Ectodermal cell (in vitro differentiated cells): ENCODE data around the gene C10orf71.

Source experiments
- H3K27ac ChIP-seq: 2 replicates; pipeline ENCODE4 v1.7.0; 2013; ENCODE audit warnings: mild to moderate bottlenecking, low read depth, low read length; ENCODE audit not compliant: insufficient read depth, poor library complexity, severe bottlenecking
- H3K27me3 ChIP-seq: 2 replicates; pipeline ENCODE4 v1.7.0; 2013; ENCODE audit warnings: mild to moderate bottlenecking, low read length; ENCODE audit not compliant: insufficient read depth, control insufficient read depth, poor library complexity, severe bottlenecking
- H3K36me3 ChIP-seq: one replicate; pipeline ENCODE4 v1.7.0; 2013; ENCODE audit warnings: low read length; ENCODE audit not compliant: control insufficient read depth, insufficient read depth
- H3K4me1 ChIP-seq: one replicate; pipeline ENCODE4 v1.7.0; 2013; ENCODE audit warnings: low read length; ENCODE audit not compliant: control insufficient read depth, insufficient read depth
- H3K4me3 ChIP-seq: 2 replicates; pipeline ENCODE4 v1.7.0; 2013; ENCODE audit warnings: low read depth, low read length, control low read depth; ENCODE audit not compliant: insufficient read depth
- H3K9me3 ChIP-seq: 2 replicates; pipeline ENCODE4 v1.7.0; 2013; ENCODE audit warnings: mild to moderate bottlenecking, low read length, moderate library complexity; ENCODE audit not compliant: control insufficient read depth
- whole genome bisulfite sequencing, 2 experiments: methylation state at CpG; one replicate each; pipeline ENCODE4 v1.1.7; 2013; ENCODE audit warnings: missing lambda C conversion rate in 2 of 2; 5-methylcytosine and 5-hydroxymethylcytosine counted together

C10orf71 gene

DNA sequence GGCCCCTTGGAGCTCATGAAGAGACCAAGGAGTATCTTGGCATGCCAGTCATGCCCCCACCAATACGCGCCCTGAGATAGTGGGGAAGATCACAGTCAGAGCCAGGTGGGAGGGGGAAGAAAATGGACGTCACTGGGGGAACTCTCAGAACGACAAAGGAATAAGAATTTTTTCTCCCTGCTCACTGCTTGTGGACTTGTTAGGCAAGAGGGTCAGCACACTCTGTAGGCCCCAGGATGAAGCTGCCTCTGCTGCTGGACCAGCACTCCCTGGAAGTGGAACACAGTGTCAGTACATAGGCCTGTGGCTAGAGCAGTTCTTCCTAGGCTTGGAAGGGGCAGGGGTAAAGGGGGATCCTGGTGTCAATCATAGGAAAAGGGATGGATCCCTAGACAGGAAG, 50.4 kb downstream of the C10orf71 start:
- 89 to 93% methylated on average over 4 of the region's 4 CpGs for WGBS, 2 experiments
- Histone ChIP-seq H3K36me3 (no peaks in the 10 kb centered on the region), H3K4me3 (no peak overlapping the region)

DNA sequence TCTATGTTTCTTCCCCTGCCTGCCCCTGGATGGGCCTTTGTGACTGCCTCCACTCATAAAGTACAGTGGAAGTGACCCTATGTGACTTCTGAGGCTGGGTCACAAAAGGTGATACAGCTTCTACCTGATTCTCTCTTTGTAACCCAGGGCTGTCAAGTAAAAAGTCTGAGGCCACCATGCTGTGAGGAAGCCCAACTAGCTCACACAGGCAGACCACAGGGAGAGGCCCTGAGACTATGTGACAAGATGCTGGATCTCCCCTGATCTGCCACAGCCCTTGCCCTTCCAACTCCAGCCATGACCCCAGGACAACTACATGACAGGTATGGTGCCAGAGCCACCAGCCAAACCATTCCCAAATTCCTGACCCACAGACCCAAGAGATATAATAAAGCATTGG, 51.2 kb downstream of the C10orf71 start:
- Histone ChIP-seq H3K9me3 (no peaks in the 10 kb centered on the region), H3K4me3 (no peak overlapping the region), H3K36me3 (no peaks in the 10 kb centered on the region), H3K4me1 (no peaks in the 10 kb centered on the region), H3K27ac (no peak overlapping the region), H3K27me3 (no peaks in the 10 kb centered on the region)

More for the DNA sequence above, 50.4 kb downstream of the C10orf71 start:
- Histone ChIP-seq H3K9me3 (no peaks in the 10 kb centered on the region), H3K4me1 (no peaks in the 10 kb centered on the region), H3K27me3 (no peaks in the 10 kb centered on the region), H3K27ac (no peak overlapping the region)

DNA sequence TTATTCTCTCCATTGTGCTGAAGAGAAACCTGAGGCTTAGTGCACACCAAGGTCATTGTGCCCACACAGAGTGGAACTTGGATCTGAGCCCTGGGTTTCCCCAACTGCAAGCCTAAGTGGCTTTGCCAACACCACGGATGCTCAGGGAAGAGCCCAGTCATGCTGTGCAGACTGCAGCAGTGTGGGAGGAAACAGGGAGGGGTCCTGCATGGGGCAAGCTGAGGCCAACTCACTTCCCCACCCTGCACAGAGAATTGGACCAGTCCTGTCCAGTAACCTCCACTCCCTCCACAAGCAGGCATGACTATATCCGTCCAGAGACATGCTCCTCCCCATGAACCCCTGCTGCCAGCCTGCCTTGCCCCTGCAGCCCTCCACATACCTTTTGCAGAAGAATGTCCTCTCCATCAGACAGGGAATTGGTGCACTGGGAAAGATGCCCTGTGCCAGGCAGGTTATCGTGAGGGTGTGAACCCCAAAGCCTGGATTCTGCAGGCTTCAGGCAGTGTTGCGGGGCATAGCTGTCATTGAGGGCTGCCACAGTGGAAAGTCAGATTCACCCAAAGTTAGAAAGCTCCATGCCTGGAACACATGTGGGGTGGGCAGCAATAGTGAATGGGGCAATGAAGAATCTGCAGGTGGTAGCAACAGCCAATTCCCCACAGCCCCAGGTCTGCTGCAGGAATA, 52.0 kb downstream of the C10orf71 start:
- Histone ChIP-seq H3K36me3 (no peaks in the 10 kb centered on the region), H3K9me3 (no peaks in the 10 kb centered on the region), H3K4me3 (no peak overlapping the region), H3K4me1 (no peaks in the 10 kb centered on the region), H3K27ac (no peak overlapping the region), H3K27me3 (no peaks in the 10 kb centered on the region)
- 92% methylated on average over 4 of the region's 4 CpGs for WGBS, 2 experiments

DNA sequence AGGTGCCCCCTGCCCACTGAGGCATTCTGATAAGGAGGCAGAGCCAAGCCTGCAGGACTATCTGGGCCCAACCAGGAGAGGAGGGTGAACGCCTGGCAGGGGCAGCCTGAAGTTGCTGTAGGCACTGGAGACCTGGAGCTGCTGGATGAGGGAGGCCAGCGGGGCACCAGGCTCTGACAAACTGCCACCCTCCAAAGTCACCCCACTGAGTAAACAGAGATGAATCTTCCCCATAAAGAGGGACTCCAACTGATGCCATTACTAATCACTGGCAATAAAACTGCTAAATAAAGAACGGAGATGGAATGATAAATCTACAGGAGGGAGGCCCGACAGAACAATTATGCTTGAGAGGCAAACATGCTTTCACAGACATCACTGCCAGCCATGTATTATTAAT, 52.7 kb downstream of the C10orf71 start:
- 91 to 92% methylated on average over 4 of the region's 4 CpGs for WGBS, 2 experiments
- Histone ChIP-seq H3K27ac (no peak overlapping the region), H3K4me3 (no peak overlapping the region), H3K4me1 (no peaks in the 10 kb centered on the region), H3K27me3 (no peaks in the 10 kb centered on the region), H3K9me3 (no peaks in the 10 kb centered on the region), H3K36me3 (no peaks in the 10 kb centered on the region)

DNA sequence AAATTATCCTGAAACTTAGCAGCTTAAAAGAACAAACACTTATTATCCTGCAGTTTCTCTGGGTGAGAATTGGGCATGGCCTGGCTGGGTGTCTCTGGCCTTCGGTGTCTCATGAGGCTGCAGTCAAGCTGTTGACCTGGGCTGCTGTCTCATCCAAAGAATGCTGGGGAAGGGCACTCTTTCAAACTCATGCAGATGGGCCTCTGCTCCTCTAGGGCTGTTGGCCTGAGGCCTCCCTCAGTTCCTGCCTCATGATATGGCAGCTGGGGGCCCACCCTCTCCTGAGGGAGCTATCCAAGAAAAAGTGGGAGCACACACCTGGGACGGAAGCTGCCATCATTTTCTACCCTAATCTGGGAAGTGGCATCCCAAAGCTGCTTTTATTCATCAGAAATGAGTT, 53.4 kb downstream of the C10orf71 start:
- H3K36me3 ChIP-seq, result no peaks in the 10 kb centered on the region
- H3K4me3 ChIP-seq, result no peak overlapping the region
- no peaks in the 10 kb centered on the region for H3K4me1 ChIP-seq
- H3K9me3 ChIP-seq, result no peaks in the 10 kb centered on the region
- WGBS, 2 experiments, result 94 to 99% methylated on average over 2 of the region's 2 CpGs
- no peaks in the 10 kb centered on the region for H3K27me3 ChIP-seq
- no peak overlapping the region for H3K27ac ChIP-seq

DNA sequence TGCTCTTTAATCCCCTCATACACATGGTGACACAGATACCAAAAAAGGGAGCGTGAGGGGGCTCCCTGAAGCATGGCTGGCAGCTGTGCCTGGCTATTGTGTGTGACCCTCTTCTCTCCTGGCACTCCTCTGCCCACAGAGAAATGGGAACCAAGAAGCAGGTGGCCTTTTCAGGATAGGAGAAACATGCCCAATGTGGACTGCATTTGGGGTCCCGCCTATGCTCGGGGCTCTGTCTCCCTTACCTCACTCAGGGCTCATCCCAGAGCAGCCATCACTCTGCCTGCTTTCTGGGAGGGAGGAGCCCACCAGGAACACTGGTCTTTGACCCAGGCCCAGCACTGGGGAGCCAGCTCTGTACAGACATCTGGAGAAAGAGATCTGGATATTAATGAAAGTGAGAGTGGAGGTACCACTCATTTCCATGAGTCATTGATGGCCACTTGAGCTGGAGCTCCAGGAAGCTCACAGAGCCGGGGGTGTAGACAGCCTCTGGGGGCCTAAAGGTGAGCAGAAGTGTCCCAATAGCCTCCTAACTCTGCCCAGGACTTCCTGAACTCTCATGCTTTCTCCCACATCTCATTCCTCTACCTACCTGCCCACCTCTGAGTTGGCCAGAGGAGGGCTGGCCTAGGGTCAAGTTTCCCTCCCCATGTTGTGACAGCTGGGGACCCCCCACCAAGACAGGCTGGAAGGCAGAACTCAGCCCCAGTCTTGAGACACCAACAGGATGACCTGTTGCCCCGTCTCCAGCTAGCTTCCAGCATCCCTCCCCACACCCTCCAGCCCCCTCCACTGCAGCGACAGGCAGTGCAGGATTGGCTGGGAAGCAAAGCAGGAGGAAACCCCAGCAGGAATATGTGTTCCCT, 54.3 kb downstream of the C10orf71 start:
- H3K4me3 ChIP-seq, result no peak overlapping the region
- H3K4me1 ChIP-seq, result no peaks in the 10 kb centered on the region
- no peaks in the 10 kb centered on the region for H3K36me3 ChIP-seq
- no peaks in the 10 kb centered on the region for H3K27me3 ChIP-seq
- no peak overlapping the region for H3K27ac ChIP-seq
- no peaks in the 10 kb centered on the region for H3K9me3 ChIP-seq
- WGBS, 2 experiments, result 89% methylated on average over 6 of the region's 6 CpGs

DNA sequence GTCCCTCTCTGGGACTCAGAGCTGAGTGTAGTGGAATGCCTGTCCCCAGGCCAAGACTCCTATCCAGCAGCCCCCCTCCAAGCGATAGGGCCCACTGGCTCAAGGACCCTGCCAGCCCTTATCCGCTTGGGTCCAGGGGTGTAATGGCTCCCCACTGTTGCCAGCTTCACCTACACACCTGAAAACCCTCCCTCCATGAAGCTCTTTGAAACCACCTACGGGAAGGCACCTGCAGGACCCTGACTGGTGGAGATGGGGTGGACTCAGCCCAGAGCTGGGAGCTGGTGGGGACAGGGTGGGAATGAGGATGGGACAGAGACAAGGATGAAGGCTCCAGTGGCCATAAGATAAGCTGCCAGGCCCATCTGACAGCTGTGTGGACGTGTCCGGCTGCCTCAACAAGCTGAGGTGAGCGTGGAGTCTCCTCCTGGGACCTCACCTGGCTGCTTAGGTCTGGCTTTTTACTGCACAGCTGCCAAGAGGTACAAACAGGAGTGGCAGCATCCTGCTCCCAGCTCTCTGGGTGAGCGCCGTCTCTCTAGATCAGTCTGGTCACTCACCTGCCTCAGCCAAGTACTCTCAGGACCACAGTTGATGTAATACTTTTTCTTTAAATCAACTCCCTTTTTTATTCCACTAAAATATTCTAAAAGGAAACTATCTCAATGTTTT, 55.1 kb downstream of the C10orf71 start:
- H3K9me3 ChIP-seq, result no peaks in the 10 kb centered on the region
- no peaks in the 10 kb centered on the region for H3K27me3 ChIP-seq
- H3K4me3 ChIP-seq, result no peak overlapping the region
- no peak overlapping the region for H3K27ac ChIP-seq
- 94 to 96% methylated on average over 8 of the region's 8 CpGs for WGBS, 2 experiments
- no peaks in the 10 kb centered on the region for H3K4me1 ChIP-seq
- no peaks in the 10 kb centered on the region for H3K36me3 ChIP-seq

DNA sequence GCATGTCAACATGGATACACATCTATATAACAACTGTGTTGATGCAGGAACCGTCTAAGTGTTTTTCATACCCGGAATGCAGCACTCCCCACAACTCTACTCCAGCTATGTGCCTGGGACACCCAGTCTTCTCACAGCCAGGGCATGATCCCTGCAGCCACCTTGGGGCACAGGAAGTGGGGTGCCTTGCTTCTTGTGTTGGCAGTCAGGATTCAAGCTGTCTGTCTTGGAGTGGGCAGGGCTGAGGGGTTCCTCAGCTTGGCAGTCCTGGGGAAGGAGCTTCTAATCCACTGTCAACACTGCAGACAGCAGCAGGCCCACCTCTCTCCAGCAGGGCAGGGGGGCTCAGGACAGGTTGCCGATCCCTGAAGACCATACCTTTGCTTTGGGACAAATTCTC, 55.6 kb downstream of the C10orf71 start:
- Histone ChIP-seq H3K4me1 (no peaks in the 10 kb centered on the region), H3K36me3 (no peaks in the 10 kb centered on the region), H3K4me3 (no peak overlapping the region), H3K27me3 (no peaks in the 10 kb centered on the region), H3K27ac (no peak overlapping the region), H3K9me3 (no peaks in the 10 kb centered on the region)
- WGBS, 2 experiments, result 90 to 94% methylated on average over 3 of the region's 3 CpGs

DNA sequence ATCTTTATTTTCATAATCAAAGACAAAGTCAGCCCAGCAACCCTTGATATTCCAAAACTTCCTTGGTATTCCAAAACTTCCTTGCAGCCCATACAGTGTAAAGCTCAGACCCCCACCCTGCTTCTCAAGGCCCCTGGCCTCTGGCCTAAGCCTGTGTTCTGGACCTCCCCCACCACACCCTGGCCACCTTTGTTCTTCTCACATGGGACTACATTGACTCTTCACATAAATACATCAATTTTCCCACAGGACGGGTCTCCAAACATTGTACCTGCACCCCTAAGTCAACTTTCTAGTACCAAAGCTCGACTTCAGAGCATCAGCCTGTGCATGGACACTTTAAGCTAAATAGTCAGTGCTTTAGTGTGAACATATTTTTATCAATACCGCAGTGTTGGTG, 56.3 kb downstream of the C10orf71 start:
- H3K9me3 ChIP-seq, result no peaks in the 10 kb centered on the region
- H3K27ac ChIP-seq, result no peak overlapping the region
- H3K36me3 ChIP-seq, result no peaks in the 10 kb centered on the region
- WGBS, 2 experiments, result 92 to 93% methylated on average over 2 to 3 of the region's 3 CpGs
- no peaks in the 10 kb centered on the region for H3K4me1 ChIP-seq
- H3K4me3 ChIP-seq, result no peak overlapping the region
- H3K27me3 ChIP-seq, result no peaks in the 10 kb centered on the region

DNA sequence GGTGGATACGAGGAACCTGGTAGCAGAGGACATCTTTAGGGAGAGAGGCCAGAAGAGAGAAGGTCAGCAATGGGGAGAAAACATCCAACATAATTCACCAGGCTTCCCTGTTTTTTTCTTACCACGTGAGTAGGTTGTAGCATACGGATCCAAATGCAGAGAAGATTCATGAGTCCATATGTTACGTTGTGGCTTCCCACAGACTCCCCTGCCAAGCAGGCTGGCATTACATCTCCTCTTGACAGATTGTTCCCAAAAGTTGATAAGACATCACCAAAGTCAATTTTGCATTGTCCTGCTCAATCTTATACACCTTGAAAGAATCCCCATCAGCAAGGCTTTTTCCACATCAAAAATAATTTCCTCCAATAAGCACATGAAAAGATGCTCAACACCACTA, 57.2 kb downstream of the C10orf71 start:
- H3K27me3 ChIP-seq, result no peaks in the 10 kb centered on the region
- WGBS, 2 experiments, result 89 to 96% methylated on average over 4 of the region's 4 CpGs

More for the DNA sequence above, 57.2 kb downstream of the C10orf71 start:
- H3K36me3 ChIP-seq, result no peaks in the 10 kb centered on the region
- H3K9me3 ChIP-seq, result no peaks in the 10 kb centered on the region
- H3K4me3 ChIP-seq, result no peak overlapping the region
- no peak overlapping the region for H3K27ac ChIP-seq
- H3K4me1 ChIP-seq, result no peaks in the 10 kb centered on the region
